ENCODE data around the gene FGGY. TPM values are rescaled to one million over a fixed set of nuclear protein-coding genes. Genes with fewer than 3 reads are reported as not detected.
"Not testable (repeated sequence)": the region's sequence is repeated elsewhere in the genome, so short reads cannot be mapped to it uniquely, and the experiment has no call there.

FGGY gene
- total RNA-seq, 2 experiments from 2014 or later, result 8.5 to 9.4 TPM

- Mint-ChIP-seq H3K27ac (no peak overlapping the region), H3K4me1 (ENCODE audit: low read depth) (peaks cover 9% of the 10 kb centered on the region), H3K36me3 (ENCODE audit: low read depth) (no peaks in the 10 kb centered on the region), H3K27me3 (ENCODE audit: low read depth) (no peaks in the 10 kb centered on the region), H3K4me3 (no peak overlapping the region), H3K9me3 (ENCODE audit: insufficient read depth) (no peaks in the 10 kb centered on the region)
- DNase-seq (no peak), ATAC-seq (no peak)
- CTCF ChIA-PET, result no interaction called here
- POLR2A ChIA-PET, result no interaction called here
Measured at GRCh38 chr1:59544615-59545293, 247.9 kb downstream of the FGGY start.

- Mint-ChIP-seq H3K27ac (no peak overlapping the region), H3K4me1 (ENCODE audit: low read depth) (peaks cover 9% of the 10 kb centered on the region), H3K36me3 (ENCODE audit: low read depth) (no peaks in the 10 kb centered on the region), H3K9me3 (ENCODE audit: insufficient read depth) (no peaks in the 10 kb centered on the region), H3K4me3 (no peak overlapping the region), H3K27me3 (ENCODE audit: low read depth) (no peaks in the 10 kb centered on the region)
- ATAC-seq, result no peak
- DNase-seq, result no peak
- CTCF ChIA-PET, result no interaction called here
- POLR2A ChIA-PET, result no interaction called here
Measured at GRCh38 chr1:59545830-59546229, 248.9 kb downstream of the FGGY start.

DNA sequence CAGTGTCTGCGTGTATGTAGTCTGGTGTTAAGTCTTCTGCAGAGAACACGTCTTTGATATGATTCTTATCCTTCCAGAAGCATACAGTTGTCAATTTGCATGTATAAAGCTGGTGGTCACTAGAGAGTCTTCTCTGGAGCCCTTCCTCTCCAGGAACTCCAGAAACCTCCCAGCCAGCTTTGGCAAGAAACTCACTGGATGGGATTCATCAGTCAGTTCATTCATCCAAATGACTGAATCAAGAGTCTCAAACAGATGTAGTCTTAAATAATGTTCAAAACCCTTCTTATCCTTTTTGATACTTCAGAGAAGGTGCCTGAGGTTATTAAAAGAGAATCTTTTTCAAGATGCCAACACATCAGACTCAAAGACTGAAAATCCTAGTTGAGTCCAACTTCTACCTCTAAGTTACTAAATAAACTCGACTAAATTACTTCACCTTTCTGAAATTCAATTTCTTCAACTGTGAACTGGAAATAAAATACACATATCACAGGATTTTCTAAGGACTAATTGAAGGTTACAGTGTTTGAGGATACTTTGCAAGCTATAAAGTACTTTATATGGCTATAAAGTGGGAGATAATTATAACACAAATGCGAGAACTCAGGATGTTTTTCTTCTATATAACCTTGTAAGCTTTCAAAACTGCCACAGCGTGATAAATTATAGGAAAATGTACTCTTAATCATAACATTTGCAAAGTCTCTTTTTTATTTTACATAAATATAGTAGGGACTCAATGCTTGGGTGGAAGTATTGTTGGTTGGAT is 252.4 kb downstream of the FGGY start:
- no peaks in the 10 kb centered on the region for H3K27me3 Mint-ChIP-seq (ENCODE audit: low read depth)
- no peak overlapping the region for H3K4me3 Mint-ChIP-seq
- H3K27ac Mint-ChIP-seq, result no peak overlapping the region
- POLR2A ChIA-PET, result no interaction called here
- H3K4me1 Mint-ChIP-seq (ENCODE audit: low read depth), result peaks cover 8% of the 10 kb centered on the region
- DNase-seq, result no peak
- no peaks in the 10 kb centered on the region for H3K9me3 Mint-ChIP-seq (ENCODE audit: insufficient read depth)
- CTCF ChIA-PET, result no interaction called here
- H3K36me3 Mint-ChIP-seq (ENCODE audit: low read depth), result no peaks in the 10 kb centered on the region
- no peak for ATAC-seq

DNA sequence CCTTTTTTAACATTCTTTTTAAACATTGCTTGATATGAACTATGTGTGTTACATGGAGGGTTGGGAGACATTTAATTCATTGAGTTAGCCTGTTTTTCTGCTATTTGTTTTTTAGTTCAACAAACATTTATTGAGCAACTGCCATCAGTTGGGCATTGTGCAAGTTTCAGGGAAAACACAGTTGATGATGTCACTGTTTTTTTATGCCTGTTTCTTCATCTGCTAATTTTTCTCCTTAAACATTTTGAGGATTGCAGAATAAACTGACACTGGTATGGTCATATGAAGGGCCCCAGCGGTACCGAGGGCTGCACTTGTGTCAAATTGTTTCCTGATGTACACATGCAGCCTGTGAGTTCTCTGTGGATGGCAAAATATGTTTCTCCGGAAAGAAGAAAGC is 253.0 kb downstream of the FGGY start:
- Mint-ChIP-seq H3K9me3 (ENCODE audit: insufficient read depth) (no peaks in the 10 kb centered on the region), H3K36me3 (ENCODE audit: low read depth) (no peaks in the 10 kb centered on the region), H3K27me3 (ENCODE audit: low read depth) (no peaks in the 10 kb centered on the region), H3K4me1 (ENCODE audit: low read depth) (peaks cover 1% of the 10 kb centered on the region), H3K4me3 (no peak overlapping the region), H3K27ac (no peak overlapping the region)
- ATAC-seq (no peak), DNase-seq (no peak)
- ChIA-PET CTCF (no interaction called here), POLR2A (no interaction called here)

- Mint-ChIP-seq H3K27ac (no peak overlapping the region), H3K4me3 (no peak overlapping the region), H3K4me1 (ENCODE audit: low read depth) (no peaks in the 10 kb centered on the region), H3K27me3 (ENCODE audit: low read depth) (no peaks in the 10 kb centered on the region), H3K9me3 (ENCODE audit: insufficient read depth) (peaks cover under 1% of the 10 kb centered on the region), H3K36me3 (ENCODE audit: low read depth) (peaks cover 4% of the 10 kb centered on the region)
- POLR2A ChIA-PET, result interaction anchor here (1.1 kb wide), 1 partner anchor 12 kb away, joined by 3 read pairs; no protein-coding TSS in a partner anchor
- DNase-seq (no peak), ATAC-seq (no peak)
- CTCF ChIA-PET, result interaction anchor here (1.0 to 1.3 kb wide), 2 partner anchors 9 to 207 kb away, joined by 3 read pairs; no protein-coding TSS in a partner anchor
Measured at GRCh38 chr1:59552007-59552406, 255.1 kb downstream of the FGGY start.

- H3K4me3 Mint-ChIP-seq, result no peak overlapping the region
- POLR2A ChIA-PET, result no interaction called here
- CTCF ChIA-PET, result no interaction called here
- no peaks in the 10 kb centered on the region for H3K4me1 Mint-ChIP-seq (ENCODE audit: low read depth)
- peaks cover 10% of the 10 kb centered on the region for H3K9me3 Mint-ChIP-seq (ENCODE audit: insufficient read depth)
- H3K27me3 Mint-ChIP-seq (ENCODE audit: low read depth), result no peaks in the 10 kb centered on the region
- H3K36me3 Mint-ChIP-seq (ENCODE audit: low read depth), result peaks cover 10% of the 10 kb centered on the region
- no peak overlapping the region for H3K27ac Mint-ChIP-seq
- DNase-seq, result no peak
- no peak for ATAC-seq
Measured at GRCh38 chr1:59553371-59553770, 256.5 kb downstream of the FGGY start.

- Mint-ChIP-seq H3K27ac (no peak overlapping the region), H3K4me3 (no peak overlapping the region), H3K36me3 (ENCODE audit: low read depth) (peaks cover 12% of the 10 kb centered on the region), H3K27me3 (ENCODE audit: low read depth) (no peaks in the 10 kb centered on the region), H3K9me3 (ENCODE audit: insufficient read depth) (peaks cover 17% of the 10 kb centered on the region), H3K4me1 (ENCODE audit: low read depth) (no peaks in the 10 kb centered on the region)
- POLR2A ChIA-PET, result no interaction called here
- DNase-seq (no peak), ATAC-seq (no peak)
- CTCF ChIA-PET, result no interaction called here
Measured at GRCh38 chr1:59554011-59554663, 257.2 kb downstream of the FGGY start.

DNA sequence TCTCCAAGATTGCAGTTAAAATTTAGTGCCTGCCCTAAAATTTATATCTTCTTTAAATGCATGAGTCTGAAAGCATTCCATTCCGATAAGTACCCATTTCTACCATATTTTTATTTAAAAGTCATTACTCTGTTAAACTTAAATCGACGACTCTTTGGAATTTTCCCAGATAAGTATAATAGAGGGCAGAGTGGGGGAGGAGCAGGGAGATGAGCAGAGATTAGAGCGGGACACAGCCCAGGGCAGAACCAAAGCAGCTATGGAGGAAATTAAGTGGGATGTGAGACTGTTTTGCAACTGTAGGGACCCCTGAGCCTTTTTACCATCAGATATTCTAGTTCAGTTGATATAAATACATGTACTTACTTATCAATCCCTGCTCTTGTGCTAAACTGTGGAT is 257.9 kb downstream of the FGGY start:
- ChIA-PET CTCF (no interaction called here), POLR2A (no interaction called here)
- Mint-ChIP-seq H3K4me1 (ENCODE audit: low read depth) (peaks cover under 1% of the 10 kb centered on the region), H3K9me3 (ENCODE audit: insufficient read depth) (peaks cover 20% of the 10 kb centered on the region), H3K4me3 (no peak overlapping the region), H3K27ac (no peak overlapping the region), H3K27me3 (ENCODE audit: low read depth) (no peaks in the 10 kb centered on the region), H3K36me3 (ENCODE audit: low read depth) (peaks cover 12% of the 10 kb centered on the region)
- ATAC-seq (no peak), DNase-seq (no peak)

- peaks cover 20% of the 10 kb centered on the region for H3K9me3 Mint-ChIP-seq (ENCODE audit: insufficient read depth)
- peaks cover 12% of the 10 kb centered on the region for H3K36me3 Mint-ChIP-seq (ENCODE audit: low read depth)
- POLR2A ChIA-PET, result no interaction called here
- H3K27me3 Mint-ChIP-seq (ENCODE audit: low read depth), result no peaks in the 10 kb centered on the region
- H3K4me1 Mint-ChIP-seq (ENCODE audit: low read depth), result peaks cover 15% of the 10 kb centered on the region
- no peak overlapping the region for H3K27ac Mint-ChIP-seq
- CTCF ChIA-PET, result no interaction called here
- H3K4me3 Mint-ChIP-seq, result no peak overlapping the region
- DNase-seq (no peak), ATAC-seq (no peak)
Measured at GRCh38 chr1:59556398-59556797, 259.5 kb downstream of the FGGY start.

DNA sequence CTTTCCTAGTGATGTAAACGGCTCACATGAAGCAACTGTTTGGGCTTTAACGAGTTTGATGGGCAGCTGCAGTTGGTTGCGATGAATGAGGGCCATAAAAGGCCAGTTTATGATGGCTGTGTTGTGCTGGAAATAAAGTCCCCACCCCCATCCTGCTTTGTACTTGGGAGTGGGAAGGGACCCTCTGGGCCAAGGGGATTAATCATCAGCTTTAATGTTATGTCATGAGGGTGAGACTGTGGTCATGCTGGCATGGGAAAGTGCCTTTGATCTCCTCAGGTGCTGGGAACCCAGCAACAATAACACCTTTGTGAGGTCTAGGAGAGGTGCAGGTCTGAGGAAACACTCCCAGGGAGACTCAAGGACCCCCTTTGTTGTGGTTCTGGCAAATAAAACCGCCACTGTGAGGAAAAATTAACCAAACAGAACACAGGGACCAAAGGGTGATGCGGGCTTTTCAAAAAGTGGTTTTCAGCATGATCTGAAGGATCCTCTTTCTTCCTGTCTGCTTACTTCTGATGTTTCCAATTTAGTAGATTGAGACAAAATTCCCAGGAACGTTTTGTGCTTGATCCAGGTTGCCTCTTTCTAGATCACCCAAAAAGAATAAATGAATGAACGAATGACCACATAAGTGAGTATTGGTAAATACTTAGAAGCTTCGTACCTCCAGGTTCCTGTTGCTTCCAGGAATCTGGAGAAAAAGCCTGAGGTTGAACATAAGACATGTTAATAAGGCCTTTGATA is 260.1 kb downstream of the FGGY start:
- no peak overlapping the region for H3K27ac Mint-ChIP-seq
- peaks cover 16% of the 10 kb centered on the region for H3K4me1 Mint-ChIP-seq (ENCODE audit: low read depth)
- peaks cover 12% of the 10 kb centered on the region for H3K36me3 Mint-ChIP-seq (ENCODE audit: low read depth)
- ATAC-seq (no peak), DNase-seq (no peak)
- CTCF ChIA-PET, result no interaction called here
- H3K27me3 Mint-ChIP-seq (ENCODE audit: low read depth), result no peaks in the 10 kb centered on the region
- H3K4me3 Mint-ChIP-seq, result no peak overlapping the region
- peaks cover 20% of the 10 kb centered on the region for H3K9me3 Mint-ChIP-seq (ENCODE audit: insufficient read depth)
- POLR2A ChIA-PET, result no interaction called here

DNA sequence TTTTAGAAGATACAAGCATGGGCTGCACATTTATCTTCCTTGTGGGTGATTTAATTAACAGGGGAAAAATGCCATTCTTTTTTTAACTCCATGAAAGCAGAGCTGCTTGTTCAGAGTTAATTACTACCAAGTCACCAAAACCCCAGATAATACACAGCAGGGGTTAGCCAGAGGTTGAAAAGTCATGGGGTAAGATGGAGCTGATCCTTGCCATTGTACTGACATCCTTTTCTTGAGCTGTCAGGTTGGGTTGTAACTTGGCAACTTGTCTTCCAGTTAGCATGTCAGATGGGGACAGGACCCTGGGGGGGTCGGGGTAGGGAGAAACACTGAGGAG is 260.6 kb downstream of the FGGY start:
- ChIA-PET CTCF (no interaction called here), POLR2A (interaction anchor here (0.5 kb wide), 1 partner anchor 772 kb away, joined by 4 read pairs; no protein-coding TSS in a partner anchor)
- no peak for ATAC-seq
- Mint-ChIP-seq H3K27me3 (ENCODE audit: low read depth) (no peaks in the 10 kb centered on the region), H3K4me1 (ENCODE audit: low read depth) (peaks cover 16% of the 10 kb centered on the region), H3K36me3 (ENCODE audit: low read depth) (peaks cover 12% of the 10 kb centered on the region), H3K4me3 (no peak overlapping the region), H3K9me3 (ENCODE audit: insufficient read depth) (peaks cover 20% of the 10 kb centered on the region), H3K27ac (no peak overlapping the region)
- no peak for DNase-seq

DNA sequence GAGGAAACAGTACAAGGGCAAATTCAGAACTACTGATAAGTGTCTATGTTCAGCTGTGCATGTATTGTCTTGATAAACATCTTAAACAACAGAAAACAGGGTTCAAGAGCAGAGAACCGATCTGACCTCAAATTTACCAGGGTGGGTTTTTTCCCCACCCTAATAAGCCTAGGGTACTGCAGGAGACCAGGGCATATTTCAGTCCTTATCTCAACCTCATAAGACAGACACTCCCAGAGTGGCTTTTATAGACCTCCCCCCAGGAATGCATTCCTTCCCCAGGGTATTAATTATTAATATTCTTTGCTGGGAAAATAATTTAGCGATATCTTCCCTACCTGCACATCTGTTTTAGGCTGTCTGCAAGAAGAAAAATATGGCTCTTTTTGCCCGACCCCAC is 261.7 kb downstream of the FGGY start:
- H3K27ac Mint-ChIP-seq; POLR2A ChIA-PET; H3K27me3 Mint-ChIP-seq (ENCODE audit: low read depth); H3K4me3 Mint-ChIP-seq; ATAC-seq; DNase-seq; CTCF ChIA-PET: not testable (repeated sequence)
- Mint-ChIP-seq H3K36me3 (ENCODE audit: low read depth) (peaks cover 12% of the 10 kb centered on the region), H3K9me3 (ENCODE audit: insufficient read depth) (peaks cover 20% of the 10 kb centered on the region), H3K4me1 (ENCODE audit: low read depth) (peaks cover 16% of the 10 kb centered on the region)

All from activated CD8-positive, alpha-beta T cell treated with anti-CD3 and anti-CD28 coated beads, Interleukin-2, amount 10 ng/mL, durations not matched to agents 7 days and 5 days (primary cell).